ENCODE results near the gene ORC3.
"Not testable (repeated sequence)": the region's sequence is repeated elsewhere in the genome, so short reads cannot be mapped to it uniquely, and the experiment has no call there.

Gene ORC3

GRCh38 chr6:87682310-87682709 is 92.4 kb downstream of the ORC3 start:
- H3K27ac ChIP-seq: no peak overlapping the region
- TF ChIP-seq, protein P1, sequence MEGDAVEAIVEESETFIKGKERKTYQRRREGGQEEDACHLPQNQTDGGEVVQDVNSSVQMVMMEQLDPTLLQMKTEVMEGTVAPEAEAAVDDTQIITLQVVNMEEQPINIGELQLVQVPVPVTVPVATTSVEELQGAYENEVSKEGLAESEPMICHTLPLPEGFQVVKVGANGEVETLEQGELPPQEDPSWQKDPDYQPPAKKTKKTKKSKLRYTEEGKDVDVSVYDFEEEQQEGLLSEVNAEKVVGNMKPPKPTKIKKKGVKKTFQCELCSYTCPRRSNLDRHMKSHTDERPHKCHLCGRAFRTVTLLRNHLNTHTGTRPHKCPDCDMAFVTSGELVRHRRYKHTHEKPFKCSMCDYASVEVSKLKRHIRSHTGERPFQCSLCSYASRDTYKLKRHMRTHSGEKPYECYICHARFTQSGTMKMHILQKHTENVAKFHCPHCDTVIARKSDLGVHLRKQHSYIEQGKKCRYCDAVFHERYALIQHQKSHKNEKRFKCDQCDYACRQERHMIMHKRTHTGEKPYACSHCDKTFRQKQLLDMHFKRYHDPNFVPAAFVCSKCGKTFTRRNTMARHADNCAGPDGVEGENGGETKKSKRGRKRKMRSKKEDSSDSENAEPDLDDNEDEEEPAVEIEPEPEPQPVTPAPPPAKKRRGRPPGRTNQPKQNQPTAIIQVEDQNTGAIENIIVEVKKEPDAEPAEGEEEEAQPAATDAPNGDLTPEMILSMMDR (IDR thresholded peaks at IDR 0.05): no peak
- TF ChIP-seq ZFX (IDR thresholded peaks at IDR 0.05; ENCODE audit: borderline replicate concordance): no peak

GRCh38 chr6:87683890-87684289 is 94.0 kb downstream of the ORC3 start:
- no peak overlapping the region for H3K27ac ChIP-seq
- TF ChIP-seq ZFX (IDR thresholded peaks at IDR 0.05; ENCODE audit: borderline replicate concordance): no peak
- TF ChIP-seq, protein P1 (IDR thresholded peaks at IDR 0.05): no peak

DNA sequence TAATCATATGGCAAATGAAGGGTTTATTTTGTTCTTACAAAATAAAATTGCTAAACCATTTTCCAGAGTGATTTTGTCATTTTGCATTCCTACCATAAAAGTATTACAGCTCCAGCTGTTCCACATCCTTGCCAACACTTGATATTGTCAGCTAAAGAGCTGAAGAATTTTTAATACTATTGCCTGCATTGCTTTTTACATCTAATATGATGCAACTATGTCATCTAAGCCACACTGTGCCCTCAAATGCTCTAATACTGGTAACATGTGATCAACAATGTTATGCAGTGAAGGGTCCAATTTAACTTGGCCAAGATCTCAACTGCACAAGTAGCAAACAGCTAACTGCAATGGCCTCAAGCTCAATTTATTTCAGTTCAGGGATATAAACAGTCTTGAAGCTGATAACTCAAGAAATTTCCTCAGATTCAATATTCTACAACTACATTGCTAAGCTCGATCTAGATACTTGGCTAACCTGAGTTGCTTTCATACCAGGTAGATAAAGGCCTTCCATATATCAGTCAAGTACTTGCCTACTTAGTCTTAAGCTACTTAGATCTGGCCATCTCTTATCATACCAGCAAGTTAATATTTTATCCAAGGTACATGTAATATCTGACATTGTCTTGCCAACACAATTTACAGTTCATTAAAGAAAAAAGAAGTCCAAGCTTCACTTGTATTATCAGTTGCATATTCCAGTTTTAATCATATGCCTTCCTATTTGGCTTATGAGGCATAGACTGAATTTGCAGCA is 95.1 kb downstream of the ORC3 start:
- H3K27ac ChIP-seq: no peak overlapping the region
- TF ChIP-seq ZFX (IDR thresholded peaks at IDR 0.05; ENCODE audit: borderline replicate concordance): no peak
- TF ChIP-seq, protein P1 (IDR thresholded peaks at IDR 0.05): no peak

DNA sequence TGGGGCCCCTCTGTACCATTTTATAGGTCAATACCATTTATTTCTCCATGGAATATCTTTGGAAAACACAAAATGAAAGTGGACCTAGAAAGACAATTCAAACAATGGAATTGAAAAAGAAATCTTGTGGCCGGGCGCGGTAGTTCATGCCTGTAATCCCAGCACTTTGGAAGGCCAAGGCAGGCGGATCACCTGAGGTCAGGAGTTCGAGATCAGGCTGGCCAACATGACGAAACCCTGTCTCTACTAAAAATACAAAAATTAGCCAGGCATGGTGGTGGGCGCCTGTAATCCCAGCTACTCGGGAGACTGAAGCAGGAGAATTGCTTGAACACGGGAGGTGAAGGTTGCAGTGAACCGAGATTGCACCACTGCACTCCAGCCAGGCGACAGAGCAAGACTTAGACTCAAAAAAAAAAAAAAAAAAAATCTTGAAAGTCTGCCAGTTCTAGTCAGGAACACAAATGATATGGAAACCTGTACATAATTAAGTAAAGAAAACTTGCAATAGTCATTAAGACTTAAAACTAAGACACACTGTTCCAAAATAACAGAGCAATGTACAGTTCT is 96.8 kb downstream of the ORC3 start:
- H3K27ac ChIP-seq: not testable (repeated sequence)

DNA sequence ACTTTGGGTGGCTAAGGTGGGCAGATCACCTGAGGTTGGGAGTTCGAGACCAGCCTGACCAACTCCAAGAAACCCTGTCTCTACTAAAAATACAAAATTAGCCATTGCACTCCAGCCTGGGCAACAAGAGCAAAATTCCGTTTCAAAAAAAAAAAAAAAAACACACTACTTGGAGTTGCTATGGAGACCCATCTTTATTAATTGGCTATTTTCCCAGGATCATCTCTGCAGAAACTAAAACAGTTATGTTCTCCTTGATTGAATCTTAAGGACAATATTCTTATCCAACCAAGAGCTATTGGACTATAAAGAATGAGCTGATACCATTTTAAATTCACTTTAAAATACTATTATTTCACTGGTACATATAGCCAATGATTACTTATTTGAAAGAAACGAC is 97.4 kb downstream of the ORC3 start:
- TF ChIP-seq, protein P1 (IDR thresholded peaks at IDR 0.05): no peak
- no peak for TF ChIP-seq ZFX (IDR thresholded peaks at IDR 0.05; ENCODE audit: borderline replicate concordance)
- no peak overlapping the region for H3K27ac ChIP-seq

GRCh38 chr6:87687893-87688292 is 98.0 kb downstream of the ORC3 start:
- H3K27ac ChIP-seq: not testable (repeated sequence)

DNA sequence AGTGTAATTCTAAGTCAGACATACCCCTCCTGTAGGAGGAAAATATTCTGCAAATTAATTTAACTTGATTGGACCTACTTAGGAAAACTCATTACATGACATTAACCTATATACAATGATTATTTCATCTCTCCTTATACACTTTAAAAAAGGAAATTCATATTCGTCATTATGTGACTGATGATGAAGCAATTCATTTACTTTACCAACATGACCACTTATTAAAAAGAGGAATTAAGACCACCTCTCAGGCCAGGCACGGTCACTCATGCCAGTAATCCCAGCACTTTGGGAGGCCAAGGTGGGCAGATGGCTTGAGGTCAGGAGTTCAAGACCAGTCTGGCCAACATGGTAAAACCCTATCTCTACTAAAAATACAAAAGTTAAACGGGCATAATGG is 100.5 kb downstream of the ORC3 start:
- no peak overlapping the region for H3K27ac ChIP-seq
- TF ChIP-seq, protein P1 (IDR thresholded peaks at IDR 0.05): no peak
- TF ChIP-seq ZFX (IDR thresholded peaks at IDR 0.05; ENCODE audit: borderline replicate concordance): no peak

- TF ChIP-seq, protein P1 (IDR thresholded peaks at IDR 0.05): no peak
- no peak for TF ChIP-seq ZFX (IDR thresholded peaks at IDR 0.05; ENCODE audit: borderline replicate concordance)
- no peak overlapping the region for H3K27ac ChIP-seq
Measured at GRCh38 chr6:87692086-87692485, 102.2 kb downstream of the ORC3 start.

DNA sequence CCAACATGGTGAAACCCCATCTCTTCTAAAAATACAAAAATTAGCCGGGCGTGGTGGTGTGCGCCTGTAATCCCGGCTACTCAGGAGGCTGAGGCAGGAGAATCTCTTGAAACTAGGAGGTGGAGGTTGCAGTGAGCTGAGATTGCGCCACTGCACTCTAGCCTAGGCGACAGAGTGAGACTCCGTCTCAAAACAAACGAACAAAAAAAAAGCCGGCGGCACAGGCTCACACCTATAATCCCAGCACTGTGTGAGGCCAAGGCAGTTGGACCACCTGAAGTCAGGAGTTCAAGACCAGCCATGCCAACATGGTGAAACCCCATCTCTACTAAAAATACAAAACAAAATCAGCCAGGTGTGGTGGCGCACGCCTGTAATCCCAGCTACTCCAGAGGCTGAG is 106.9 kb downstream of the ORC3 start:
- not testable (repeated sequence) for H3K27ac ChIP-seq

Measured in 22Rv1 (cell line).